HEK293T (cell line): Measurements from ENCODE around the gene CHAMP1.

ENCODE experiments used
- FOXM1 ChIP-seq: fragments of 450-650 bp; IDR thresholded peaks from 2 replicates; pipeline ENCODE4 v1.6.1; 2017; ENCODE audit warnings: mild to moderate bottlenecking, borderline replicate concordance
- L3MBTL2 ChIP-seq: fragments of 450-650 bp; conservative IDR thresholded peaks from 2 replicates; pipeline ENCODE4 v1.6.1; 2016; ENCODE audit warnings: mild to moderate bottlenecking

DNA sequence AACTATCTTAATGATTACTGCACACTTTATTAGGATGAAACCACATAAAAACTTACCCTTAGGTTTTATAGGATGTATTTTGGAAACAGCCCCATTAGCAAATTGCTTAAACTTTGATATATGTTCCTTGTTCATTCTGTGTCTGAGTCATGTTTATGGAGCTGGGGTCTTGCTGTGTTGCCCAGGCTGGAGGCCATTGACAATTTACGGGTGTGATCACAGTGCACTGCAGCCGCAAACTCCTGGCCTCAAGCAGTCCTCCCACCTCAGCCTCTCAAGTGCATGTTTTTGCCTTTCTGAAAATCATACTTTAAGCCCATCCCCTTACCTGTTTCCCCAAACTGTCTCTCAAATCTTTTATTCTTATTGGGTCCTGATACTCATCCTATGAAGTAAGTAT, 5.2 kb upstream of the CHAMP1 start:
- TF ChIP-seq FOXM1 (no peak), L3MBTL2 (no peak)
